SKM-1 treated with dmso at 0.1 percent for 144 hours (cell line): ENCODE results near the gene MAPK10.

ENCODE experiments used
- DNase-seq: peaks from one replicate; lab custom pipeline; 2025; ENCODE audit not compliant: unreplicated experiment; lab: John Stamatoyannopoulos, UW

MAPK10 gene

DNA sequence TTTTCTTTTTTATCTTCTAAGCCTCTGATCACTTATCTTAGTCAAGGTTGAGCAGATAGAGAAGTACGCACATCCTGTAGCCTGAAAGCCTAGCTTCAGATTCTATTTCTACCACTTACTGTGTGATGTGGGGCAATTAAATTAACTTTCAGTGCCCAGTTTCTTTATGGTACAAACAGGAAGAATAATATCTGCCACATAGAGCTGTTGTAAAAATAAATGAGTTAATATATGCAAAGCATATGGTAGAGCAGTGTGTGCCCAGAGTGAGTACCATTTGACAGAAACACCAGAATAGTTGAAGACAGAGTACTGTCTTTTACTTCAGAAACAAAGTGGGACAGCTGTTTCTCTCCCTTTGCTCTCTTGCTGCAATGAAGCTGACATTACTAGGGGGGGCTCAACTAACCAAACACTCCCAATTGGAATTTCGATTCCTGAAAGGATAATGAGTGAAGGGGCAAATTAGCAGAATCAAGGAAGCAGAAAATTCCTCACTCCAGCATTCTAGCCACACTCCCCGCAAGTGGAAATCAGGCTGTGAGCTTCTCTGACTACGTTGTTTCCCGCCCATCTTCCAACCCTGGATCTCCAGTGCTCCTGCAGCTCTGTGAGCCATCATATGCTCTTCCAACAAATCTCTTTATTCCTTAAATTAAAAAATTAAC lies 80.4 kb downstream of the MAPK10 start:
- DNase-seq = no peak

DNA sequence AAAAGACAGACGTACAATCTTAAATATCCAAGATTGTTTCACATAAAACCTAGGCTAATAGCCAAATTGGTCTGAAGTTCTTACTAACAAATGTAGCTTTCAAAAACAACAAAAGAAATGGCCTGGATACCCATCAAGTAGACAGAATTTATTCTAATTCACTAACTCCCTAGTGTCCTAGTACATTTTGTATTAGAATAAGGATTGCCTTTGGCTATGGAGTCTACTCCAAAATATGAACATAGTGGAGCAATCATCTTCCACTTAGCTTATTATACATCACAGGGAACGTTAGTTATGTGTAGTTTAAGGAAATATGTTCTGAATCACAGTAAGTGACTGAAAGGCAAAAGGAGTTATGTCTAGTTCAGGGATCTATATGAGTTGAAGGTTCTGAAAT lies 81.7 kb downstream of the MAPK10 start:
- DNase-seq = no peak

DNA sequence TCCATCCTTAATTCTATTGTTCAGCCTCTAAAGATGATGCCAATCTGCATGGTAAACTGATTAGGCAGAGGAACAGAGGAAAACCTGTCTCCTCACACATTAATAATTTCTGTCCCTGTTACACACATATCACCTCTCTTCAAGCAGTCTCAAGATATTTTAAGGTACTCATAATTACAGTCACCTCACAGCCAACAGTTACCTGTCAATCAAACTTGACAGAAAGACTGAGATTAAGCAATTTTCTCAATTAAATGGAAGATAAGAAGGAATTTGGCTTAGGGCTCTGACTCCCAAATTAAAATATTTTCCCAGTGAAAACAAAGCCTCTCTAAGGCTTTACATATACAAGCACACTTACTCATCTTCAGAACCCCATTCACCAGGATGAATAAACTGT lies 85.2 kb downstream of the MAPK10 start:
- DNase-seq = no peak

DNA sequence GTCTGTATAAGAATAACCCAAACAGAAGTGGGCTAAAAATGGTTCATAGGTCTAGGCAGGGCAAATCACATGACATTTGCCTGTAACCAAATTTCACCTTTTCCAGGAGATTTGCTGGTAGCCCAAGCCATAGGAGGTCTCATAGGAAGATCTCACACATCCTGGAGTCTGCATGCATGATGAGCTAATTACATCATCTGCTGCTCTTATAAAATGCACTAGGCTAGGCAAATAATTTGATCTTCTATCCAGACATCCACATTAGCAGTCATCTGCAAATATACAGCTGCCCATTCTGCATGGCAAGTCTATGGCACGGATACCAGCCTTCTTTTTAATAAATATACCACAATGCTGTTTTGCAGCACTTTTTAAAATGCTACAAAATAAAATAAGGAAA lies 87.2 kb downstream of the MAPK10 start:
- no peak for DNase-seq

DNA sequence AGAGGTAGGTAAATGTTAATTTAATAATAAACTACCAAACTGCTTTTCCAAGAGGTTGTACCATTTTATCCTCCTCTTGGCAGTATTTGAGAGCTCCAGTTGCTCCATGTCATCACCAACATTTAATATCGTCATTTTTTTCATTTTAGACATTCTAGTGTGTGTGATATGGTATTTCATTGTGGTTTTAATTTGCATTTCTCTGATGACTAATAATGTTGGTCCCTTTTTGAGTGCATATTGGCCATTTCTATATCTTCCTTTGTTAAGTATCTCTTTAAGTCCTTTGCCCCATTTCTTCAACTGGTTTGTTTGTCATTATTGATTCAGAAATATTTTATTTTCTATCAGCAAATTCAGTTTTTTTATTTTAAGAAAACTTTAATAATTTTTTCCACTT lies 88.8 kb downstream of the MAPK10 start:
- no peak for DNase-seq

DNA sequence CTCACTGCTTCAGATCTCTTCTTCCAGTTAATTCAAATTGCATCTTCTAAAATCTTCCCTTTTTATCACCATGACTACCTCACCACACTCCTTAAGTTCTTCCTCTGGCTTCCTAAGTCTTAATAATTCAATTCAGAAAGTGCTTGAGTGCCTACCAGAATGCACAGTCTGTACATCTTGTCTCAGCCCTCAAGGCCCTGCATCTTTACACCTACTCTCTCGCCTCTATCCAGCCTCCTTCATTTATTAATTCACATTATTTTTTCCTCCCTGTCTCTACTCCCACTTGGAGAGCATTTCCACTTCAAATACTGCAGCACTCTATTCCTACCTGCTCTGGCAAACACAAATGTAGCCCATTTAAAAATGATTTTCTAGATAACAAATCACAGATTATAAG lies 90.5 kb downstream of the MAPK10 start:
- no peak for DNase-seq

DNA sequence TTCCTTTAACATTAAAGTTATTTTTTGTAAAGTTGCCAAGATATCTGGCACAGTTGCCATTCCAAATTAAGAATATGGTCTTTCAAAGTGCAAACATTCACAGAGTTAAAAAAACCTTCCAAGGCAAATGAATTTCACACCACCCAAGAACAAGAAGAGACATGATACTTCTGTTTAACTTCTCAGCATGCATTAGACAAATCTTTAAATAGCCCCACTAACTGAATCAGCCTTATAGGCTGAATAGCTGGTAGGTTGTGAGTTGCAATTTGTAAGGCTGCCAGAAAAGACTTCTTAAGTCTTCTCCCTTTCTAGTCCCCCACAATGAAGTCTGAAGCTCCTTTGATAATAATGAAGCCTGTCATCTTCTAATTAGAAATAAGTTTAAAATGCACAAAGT lies 95.6 kb downstream of the MAPK10 start:
- DNase-seq = no peak

DNA sequence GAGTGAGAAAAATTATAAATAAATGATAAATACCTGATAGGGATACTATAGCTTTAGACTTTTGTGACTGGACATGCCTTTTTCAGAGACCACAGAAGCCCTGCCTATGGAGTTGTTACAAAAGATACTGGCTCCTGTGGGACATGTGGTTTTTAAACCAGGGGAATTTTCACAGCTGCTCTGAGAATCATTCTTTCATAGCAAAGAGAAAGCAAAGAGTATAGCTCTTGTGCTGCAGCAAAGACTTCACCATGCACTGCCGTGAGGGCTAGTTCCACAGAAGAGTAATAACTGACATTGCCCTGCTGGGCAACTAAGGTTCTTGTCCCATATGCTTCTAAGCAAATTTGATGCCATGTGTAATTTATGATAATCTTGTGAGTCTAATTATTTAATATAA lies 98.2 kb downstream of the MAPK10 start:
- no peak for DNase-seq

DNA sequence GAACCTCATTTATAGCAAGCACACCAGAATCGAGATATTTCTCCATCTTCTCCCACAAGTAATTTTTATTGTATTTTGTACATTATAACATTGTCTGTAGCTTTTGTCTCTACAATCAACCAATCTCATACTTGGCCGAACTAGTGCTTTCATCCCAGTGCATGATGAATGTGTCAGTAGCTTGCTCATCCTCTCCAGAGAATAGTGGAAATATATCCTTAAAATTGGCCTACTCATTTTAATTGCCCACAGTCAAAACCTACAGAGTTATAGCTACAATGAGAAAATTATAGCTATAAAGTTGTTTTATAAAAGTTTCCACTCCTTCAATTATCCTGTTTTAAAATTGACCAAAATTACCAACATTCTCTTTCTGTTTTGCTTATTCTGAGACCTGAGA lies 103.8 kb downstream of the MAPK10 start:
- no peak for DNase-seq

DNA sequence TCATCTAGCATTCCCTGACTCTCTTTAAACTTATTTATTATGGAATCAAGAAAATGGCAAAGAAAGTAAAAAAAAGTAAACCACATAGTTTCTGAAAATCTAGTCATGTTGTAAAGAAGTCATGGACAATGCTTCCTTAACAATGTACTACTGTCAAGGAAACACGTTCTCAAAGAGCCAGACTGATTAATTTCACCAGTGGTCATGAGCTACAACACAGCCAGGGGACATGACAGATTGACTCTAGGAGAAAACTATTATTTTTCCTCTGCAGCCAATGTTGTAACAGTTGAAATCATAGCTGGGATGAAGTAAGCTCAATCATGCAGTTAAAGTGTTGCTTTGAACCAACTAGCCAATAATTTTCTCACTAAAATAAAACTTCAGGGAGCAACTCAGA lies 109.2 kb downstream of the MAPK10 start:
- DNase-seq = no peak

DNA sequence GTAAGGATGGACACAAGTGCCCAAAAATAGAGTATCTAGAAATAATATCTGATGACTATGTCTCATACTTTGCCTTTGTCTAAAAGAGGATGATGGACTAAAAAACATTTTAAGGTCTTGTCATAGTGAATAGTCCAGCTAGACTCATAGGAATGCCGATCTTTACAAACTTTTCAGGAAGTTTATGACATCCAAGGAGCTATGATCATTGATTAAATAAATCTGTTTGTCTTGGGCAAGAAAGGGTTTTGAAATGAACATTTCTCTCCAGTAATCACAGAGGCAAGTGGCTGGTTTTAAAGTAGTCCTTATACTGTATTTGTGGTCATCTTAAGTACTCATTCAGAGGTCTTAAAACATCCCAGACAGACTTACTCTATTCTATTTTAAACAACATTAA lies 109.8 kb downstream of the MAPK10 start:
- DNase-seq = no peak

DNA sequence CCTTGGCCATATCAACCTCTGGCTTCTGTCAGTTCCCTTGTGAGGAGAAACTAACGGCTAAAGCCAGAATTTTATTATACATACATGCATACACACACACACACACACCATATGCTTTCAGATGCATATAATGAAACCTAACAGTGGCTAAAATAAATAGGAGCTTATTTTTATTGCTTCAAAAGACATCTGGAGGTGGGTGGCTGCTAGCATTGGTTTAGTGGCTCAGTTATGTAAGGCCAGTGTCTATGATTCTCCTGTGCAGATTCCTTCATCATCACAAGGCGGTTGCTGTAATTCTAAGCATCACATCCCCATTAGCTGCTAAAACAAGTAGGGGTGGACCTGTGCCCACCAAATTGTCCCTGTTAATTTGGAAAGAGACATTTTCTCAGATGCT lies 110.8 kb downstream of the MAPK10 start:
- DNase-seq = no peak

DNA sequence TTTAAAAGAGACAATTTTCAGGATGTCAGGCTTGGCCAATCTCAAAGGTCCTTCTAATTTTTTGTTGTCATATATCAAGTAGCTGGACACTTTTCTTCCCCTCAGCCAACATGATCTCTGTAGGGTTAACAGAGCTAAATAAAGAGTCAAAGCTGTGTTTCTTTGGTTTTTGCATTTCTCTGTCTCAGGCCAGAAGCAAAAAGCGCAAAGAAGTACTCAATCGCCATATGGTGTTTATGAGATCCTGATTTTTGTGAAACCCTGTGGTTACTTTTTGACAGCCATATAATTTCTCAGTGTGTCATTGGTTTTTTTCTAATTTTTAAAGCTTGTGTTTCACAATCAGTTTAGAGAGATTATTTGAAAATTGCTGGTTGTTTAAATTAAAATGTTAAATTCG lies 111.9 kb downstream of the MAPK10 start:
- DNase-seq = no peak

DNA sequence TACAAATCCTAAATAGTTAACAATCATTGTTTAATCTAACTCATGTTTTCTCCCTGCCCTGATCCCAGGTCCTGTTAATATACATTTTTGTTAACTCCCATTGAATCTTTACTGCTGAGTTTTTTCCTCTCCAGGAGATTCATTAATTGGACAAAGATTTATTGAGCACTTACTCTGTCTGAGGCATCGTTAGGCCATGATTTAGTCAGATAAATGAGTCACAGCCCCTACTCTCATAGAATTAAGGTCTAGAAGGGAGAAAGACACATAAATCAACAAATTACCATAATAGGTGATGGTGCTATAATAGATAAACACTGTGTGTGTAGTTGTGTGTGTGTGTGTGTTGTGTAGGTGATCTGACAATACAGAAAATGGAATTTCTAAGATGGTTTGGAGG lies 112.5 kb downstream of the MAPK10 start:
- no peak for DNase-seq

DNA sequence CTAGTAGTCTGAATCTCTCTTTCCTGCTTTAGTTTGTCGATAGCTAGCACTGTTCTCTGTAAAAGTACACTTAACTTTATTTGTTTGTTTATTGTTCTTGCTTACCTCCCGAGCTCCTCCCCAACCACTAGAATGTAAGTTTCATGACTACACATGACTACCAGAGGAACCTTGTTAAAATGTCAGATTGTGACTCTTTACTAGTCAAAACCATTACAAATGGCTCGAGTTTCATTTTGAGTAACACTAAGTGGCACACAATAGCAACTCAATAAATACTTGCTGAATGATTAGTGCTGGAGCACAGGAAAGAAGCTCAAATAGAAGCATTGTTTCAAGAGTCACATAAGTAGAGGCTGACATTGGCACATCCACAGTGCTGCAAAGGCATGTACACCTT lies 116.1 kb downstream of the MAPK10 start:
- no peak for DNase-seq

DNA sequence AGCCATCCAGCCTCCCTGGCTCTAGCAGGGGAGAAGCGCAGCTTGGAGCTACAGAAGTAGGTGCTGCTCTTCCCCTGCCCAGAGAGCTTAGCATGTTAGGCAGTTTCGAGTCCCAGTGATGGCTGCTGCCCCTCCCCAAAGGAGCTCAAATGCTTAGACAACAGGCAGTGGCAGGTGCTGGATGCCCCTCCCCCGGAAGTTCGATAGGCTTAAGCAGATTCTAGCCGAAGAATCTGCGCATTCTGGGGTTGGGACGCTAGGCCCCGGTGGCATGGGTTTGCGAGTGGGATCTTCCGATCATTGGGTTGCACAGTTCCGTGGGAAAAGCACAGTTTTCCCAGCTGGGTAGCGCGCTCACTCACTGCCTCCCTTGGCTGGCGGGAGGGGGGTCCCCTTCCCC lies 117.2 kb downstream of the MAPK10 start:
- DNase-seq = no peak

DNA sequence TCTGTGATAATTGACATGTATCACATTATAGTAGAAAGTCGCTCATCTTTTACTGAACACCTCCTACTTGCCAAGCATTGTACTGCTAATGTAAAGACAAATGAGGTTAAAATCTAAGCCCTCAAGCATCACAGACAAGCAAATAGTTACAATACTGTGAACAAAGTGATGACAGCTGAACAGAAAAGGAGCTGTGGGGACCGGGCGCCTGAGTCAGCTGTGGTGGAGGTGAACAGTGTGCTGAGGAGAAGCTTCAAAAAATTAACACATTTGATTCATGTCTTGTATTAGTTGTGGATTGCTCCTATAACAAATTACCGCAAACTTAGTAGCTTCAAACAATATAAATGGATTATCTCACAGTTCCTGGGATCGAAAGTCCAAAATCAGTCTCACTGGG lies 124.3 kb downstream of the MAPK10 start:
- no peak for DNase-seq

DNA sequence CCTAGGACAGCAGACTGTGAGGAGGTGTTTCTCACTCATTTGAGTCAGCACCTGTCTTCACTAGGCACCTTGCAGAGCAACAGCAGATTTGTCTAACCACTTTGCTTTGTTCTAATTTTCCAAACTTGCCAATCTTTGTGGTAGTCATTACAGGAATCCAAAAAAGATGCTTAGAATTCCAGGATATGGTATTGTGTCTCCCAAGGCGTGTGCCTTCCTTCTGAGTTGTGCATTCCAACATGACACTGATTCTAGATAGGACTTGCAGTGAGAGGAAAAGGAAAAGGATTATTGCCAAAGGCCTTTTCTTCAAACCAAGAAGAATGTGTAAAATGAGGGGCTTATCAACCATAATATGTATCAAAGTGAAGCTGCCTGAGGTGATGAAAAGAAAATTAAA lies 126.2 kb downstream of the MAPK10 start:
- no peak for DNase-seq

DNA sequence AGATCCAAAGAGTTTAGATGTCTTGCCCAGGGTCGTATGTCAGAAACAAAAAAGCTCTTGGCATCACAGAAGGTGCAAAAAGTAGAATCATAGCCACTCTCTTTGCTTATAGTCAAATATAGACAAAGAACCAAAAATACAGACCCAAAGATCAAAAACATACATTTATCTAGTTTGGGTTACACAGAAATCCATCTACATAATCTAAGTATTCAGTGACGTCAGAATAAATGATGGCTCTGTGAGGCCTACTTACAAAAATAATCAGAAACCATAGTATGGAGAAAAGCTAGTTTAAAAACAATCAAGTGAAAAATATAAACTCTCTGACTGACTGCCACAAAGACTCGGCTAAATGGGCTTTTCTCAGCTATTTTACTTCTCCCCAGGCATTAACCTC lies 126.8 kb downstream of the MAPK10 start:
- DNase-seq = no peak

DNA sequence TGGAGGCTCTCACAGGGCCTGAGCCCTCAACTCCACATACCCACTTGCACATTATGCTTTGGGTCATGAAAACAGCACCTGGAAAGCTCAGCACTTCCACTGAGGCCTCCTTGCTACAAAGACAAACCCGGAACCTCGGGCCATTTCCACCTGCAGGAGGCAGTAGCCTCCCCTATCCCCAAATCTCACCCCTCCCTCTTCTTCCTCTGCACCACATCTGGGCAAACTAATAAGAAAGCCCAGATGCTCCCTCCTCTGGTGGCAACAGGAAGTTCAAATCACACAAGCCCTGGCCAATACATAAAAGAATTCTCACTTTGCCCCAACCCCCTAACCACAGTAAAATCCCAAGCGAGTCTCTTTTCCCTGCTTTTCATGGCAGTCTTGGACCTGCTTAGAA lies 136.4 kb downstream of the MAPK10 start:
- DNase-seq = peak; percentile 54

DNA sequence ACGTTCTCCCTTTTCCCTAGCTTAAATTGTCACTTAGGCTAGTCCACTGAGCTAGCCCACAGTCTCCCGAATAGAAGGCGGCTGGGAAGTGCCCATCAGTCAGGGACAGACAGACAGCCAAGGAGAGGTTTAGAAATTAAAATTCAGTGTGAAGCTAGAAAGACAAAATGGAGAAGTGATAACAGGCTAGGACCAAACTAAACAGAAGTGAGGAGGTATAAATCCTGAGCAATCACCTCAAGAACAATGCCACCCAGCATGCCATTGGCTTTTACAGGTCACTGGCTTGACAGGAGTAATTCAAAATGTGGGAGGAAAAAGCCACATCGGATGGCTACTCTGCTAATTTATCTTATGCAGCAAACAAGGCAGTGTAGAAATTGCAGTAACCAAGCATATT lies 138.9 kb downstream of the MAPK10 start:
- no peak for DNase-seq

DNA sequence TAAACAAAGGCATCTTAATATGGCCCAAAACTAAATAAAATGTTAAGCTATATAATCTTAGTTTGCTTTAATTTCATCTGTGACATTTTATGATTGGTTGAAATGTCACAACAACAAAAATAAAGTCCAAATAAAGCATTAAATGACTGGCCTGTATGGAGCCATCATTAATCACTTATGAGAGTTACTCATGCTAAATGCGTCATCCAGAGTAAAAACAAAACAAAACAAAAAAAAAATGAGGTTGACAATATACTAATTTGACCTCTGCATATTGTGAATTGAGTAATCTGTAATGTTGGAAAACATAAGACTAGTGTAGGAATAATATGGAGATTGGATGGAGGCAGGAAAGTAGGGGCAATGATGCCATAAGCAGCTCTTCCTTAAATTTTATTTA lies 139.7 kb downstream of the MAPK10 start:
- DNase-seq = no peak

DNA sequence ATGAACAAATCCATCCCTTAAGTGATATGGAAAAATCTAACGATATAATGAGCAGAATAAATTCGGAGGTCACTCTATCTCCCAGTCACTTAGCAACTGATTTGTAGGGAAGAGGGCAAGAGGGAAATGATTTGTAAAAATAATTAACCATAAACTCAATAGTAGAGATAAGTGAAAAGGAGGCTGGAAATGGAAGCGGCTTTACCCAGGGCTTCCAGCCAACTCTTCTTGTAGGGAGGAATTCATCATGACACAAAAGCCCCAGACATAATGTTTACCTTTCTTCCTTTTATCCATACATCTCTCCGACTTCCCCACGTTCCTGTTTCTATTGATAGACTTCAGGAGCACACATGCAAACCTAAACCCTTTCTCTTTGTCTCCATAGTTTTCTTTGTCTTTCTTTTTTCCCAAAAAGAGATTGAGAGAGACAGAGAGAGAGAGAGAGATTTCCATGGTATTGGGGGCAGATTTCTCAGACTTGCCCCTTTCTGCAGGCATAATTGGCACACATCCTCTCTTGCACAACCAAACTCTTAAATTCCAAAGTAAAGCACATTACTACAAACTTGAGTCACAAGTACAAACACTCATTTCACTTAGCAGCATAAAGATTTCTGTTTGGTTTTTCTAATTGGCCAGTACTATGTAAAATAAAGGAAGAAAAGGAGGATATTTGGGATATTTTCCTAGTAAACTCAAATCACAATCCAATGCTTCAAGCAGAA lies 140.9 kb downstream of the MAPK10 start:
- no peak for DNase-seq
